ENCODE measurements around the gene SLC3A2. TPM values are rescaled to one million over a fixed set of nuclear protein-coding genes. Genes with fewer than 3 reads are reported as not detected.

The SLC3A2 gene
- total RNA-seq, 1 experiment from 2014 or later: 290 TPM

DNA sequence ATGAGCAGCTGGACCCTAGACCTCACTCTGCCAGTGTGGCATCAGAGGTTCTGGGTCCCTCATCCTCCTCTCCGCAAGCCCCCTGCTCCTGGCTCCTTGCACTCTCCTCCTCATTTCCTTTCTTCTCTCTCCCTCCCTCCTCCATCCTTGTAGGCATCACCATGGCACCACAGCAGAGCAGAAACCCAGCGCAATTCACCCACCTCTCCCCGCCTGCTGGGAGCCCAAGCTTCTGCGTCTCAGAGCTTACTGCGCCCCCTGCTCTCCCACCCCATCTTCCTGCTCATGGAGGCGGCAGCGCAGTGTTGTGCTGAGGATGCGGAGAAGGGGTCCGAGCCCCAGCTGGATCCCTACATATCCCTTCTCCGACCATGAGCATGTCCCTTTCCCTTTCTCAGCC, 38.8 kb downstream of the SLC3A2 start:
- TF ChIP-seq CTCF (conservative IDR thresholded peaks at IDR 0.05): no peak
- Histone ChIP-seq H2BK12ac (ENCODE audit: insufficient read length, low read depth, low read length) (no peak overlapping the region), H3K9ac (ENCODE audit: extremely low read depth, insufficient read length, low read length) (no peak overlapping the region), H3K23ac (ENCODE audit: insufficient read length, low read depth, low read length) (no peak overlapping the region), H2BK15ac (ENCODE audit: low read depth, low read length) (no peak overlapping the region), H2AFZ (ENCODE audit: low read length) (no peak overlapping the region), H3K4ac (ENCODE audit: low read depth, low read length) (no peak overlapping the region), H4K5ac (ENCODE audit: insufficient read length, low read depth, low read length) (no peak overlapping the region), H4K91ac (ENCODE audit: insufficient read length, low read depth, low read length) (no peak overlapping the region), H3K79me2 (ENCODE audit: insufficient read depth, low read length) (no peaks in the 10 kb centered on the region), H3K4me2 (ENCODE audit: insufficient read depth, insufficient read length, low read length) (no peak overlapping the region), H3K56ac (ENCODE audit: insufficient read length, low read depth, low read length) (no peak overlapping the region), H3K79me1 (ENCODE audit: insufficient read depth, low read depth, low read length, poor library complexity, severe bottlenecking) (no peaks in the 10 kb centered on the region), H3K9me3 (ENCODE audit: control insufficient read depth, low read depth, low read length) (no peaks in the 10 kb centered on the region), H2AK5ac (ENCODE audit: insufficient read length, low read length) (no peak overlapping the region), H3K27ac (ENCODE audit: insufficient read length, low read depth, low read length) (no peak overlapping the region), H2BK20ac (ENCODE audit: low read depth, low read length, poor library complexity, severe bottlenecking) (no peak overlapping the region), H2BK5ac (ENCODE audit: insufficient read length, low read length) (no peak overlapping the region), H3K18ac (ENCODE audit: insufficient read length, low read depth, low read length) (no peak overlapping the region), H3T11ph (ENCODE audit: low read length) (no peak overlapping the region), H3K23me2 (ENCODE audit: insufficient read length, low read depth, low read length, poor library complexity, severe bottlenecking) (peaks cover 5% of the 10 kb centered on the region), H3K4me1 (ENCODE audit: insufficient read depth, low read length) (no peaks in the 10 kb centered on the region), H3K27me3 (ENCODE audit: insufficient read depth, low read length) (peaks cover 2% of the 10 kb centered on the region), H2BK120ac (ENCODE audit: low read depth, low read length, poor library complexity, severe bottlenecking) (no peak overlapping the region), H4K20me1 (ENCODE audit: control insufficient read depth, insufficient read depth, insufficient read length) (no peaks in the 10 kb centered on the region), H4K8ac (replicated peaks; ENCODE audit: insufficient read length, low read depth, low read length) (no peak overlapping the region), H3K14ac (ENCODE audit: insufficient read depth, low read length) (no peak overlapping the region)
- Mint-ChIP-seq H3K4me1 (peaks cover 27 to 48% of the 10 kb centered on the region in 2 experiments), H3K9me3 (no peaks in the 10 kb centered on the region; a peak in 1 of 5 replicates), H3K27ac (peak overlapping the region in 1 of 3 experiments; percentile 8; a peak in 1 of 7 replicates), H3K36me3 (ENCODE audit: insufficient read depth in 1 of 3, low read depth in 3 of 3) (no peaks in the 10 kb centered on the region; a peak in 1 of 7 replicates), H3K27me3 (ENCODE audit: low read depth) (peaks cover 48% of the 10 kb centered on the region), H3K4me3 (peak overlapping the region in 1 of 2 experiments; percentile 4; a peak in 2 of 5 replicates)
- DNase-seq: no peak
- WGBS (ENCODE audit: extremely low coverage, insufficient read length, low lambda C conversion rate): no CpG with 5 or more reads among the region's 10 CpGs

All from H9 (cell line).